K562 (cell line): ENCODE results near the gene COL11A2. TPM values are rescaled to one million over a fixed set of nuclear protein-coding genes. Genes with fewer than 3 reads are reported as not detected.
A peak's percentile ranks its signal among the peaks of the same experiment; 100 is the strongest.

Source experiments
- ATAC-seq: fragments of 200-7000 bp; cut with Tn5 transposase; 3 replicates; pipeline ENCODE4 v1.9.1; 2020; ENCODE audit warnings: moderate library complexity
- BruUV-seq: library from RNA; stranded (reverse); fragments of 400-500 nt; replicated peaks from 2 replicates; lab custom pipeline; 2021; lab: Mats Ljungman, UMichigan
- CTCF ChIA-PET: fragments of 300-600 bp; formaldehyde crosslinking; extraction: SDS; loops from one replicate; lab custom pipeline; 2021; ENCODE audit warnings: low intra/inter-chr PET ratio; lab: Yijun Ruan, JAX
- POLR2A ChIA-PET: fragments of 300-600, 350-650 bp; sonication (Branson Sonifier 250); formaldehyde crosslinking; extraction: SDS; loops from one replicate; lab custom pipeline; 2021; ENCODE audit warnings: antibody characterized with exemption, inconsistent platforms; lab: Yijun Ruan, JAX
- DNase-seq, 4 experiments: peaks; one replicate each; pipeline versions ENCODE4 v3.0.0 to v3.0.0-alpha.2; 2011 to 2018; ENCODE audit warnings: low spot score in 3 of 4, mixed read lengths in 3 of 4; ENCODE audit errors: extremely low read depth in 1 of 4
- FAIRE-seq: peaks from 2 replicates; lab custom pipeline; 2011; peaks lifted over from hg19 to GRCh38; lab: Jason Lieb, UNC
- H2AFZ ChIP-seq: 2 replicates; pipeline ENCODE4 v1.6.0; 2011; ENCODE audit warnings: low read depth, low read length, control low read depth, inconsistent platforms
- H3K27ac ChIP-seq: fragments of 200-600 bp; 3 replicates; pipeline ENCODE4 v1.8.0; 2011; ENCODE audit warnings: low read depth, mild to moderate bottlenecking, control low read depth, inconsistent platforms, low read length, moderate library complexity, mixed read lengths; ENCODE audit errors: extremely low read depth
- H3K27me3 ChIP-seq, 2 experiments: fragments of 300-600 bp in 1 of 2; 2 replicates in 1 of 2; 3 replicates in 1 of 2; pipeline versions ENCODE4 v1.6.0 to v1.8.0; 2011; ENCODE audit warnings: inconsistent platforms in 2 of 2, low read length in 2 of 2, mild to moderate bottlenecking in 1 of 2, mixed read lengths in 1 of 2, moderate library complexity in 1 of 2; ENCODE audit not compliant: control insufficient read depth in 2 of 2, insufficient read depth in 2 of 2
- H3K36me3 ChIP-seq: fragments of 300-600 bp; 3 replicates; pipeline ENCODE4 v1.8.0; 2011; ENCODE audit warnings: mild to moderate bottlenecking, low read length, inconsistent platforms; ENCODE audit not compliant: control insufficient read depth, insufficient read depth
- H3K4me1 ChIP-seq, 2 experiments: fragments of 200-600 bp in 1 of 2; replicated peaks in 1 of 2; 2 replicates in 1 of 2; 3 replicates in 1 of 2; pipeline versions ENCODE4 v1.5.1 to v1.8.0; 2011; ENCODE audit warnings: inconsistent platforms in 2 of 2, low read length in 2 of 2, mild to moderate bottlenecking in 1 of 2, mixed read lengths in 1 of 2, moderate library complexity in 1 of 2; ENCODE audit not compliant: control insufficient read depth in 2 of 2, insufficient read depth in 2 of 2
- H3K4me2 ChIP-seq: 2 replicates; pipeline ENCODE4 v1.6.1; 2011; ENCODE audit warnings: low read length, control low read depth, inconsistent platforms, mixed read lengths; ENCODE audit not compliant: insufficient read depth
- H3K4me3 ChIP-seq: fragments of 200-600 bp; sonication (generic), shearing (Covaris generic); 2 replicates; pipeline ENCODE4 v1.5.1; 2016; ENCODE audit warnings: control low read depth, inconsistent platforms
- H3K79me2 ChIP-seq: fragments of 200-600 bp; 3 replicates; pipeline ENCODE4 v1.8.0; 2011; ENCODE audit warnings: low read length, inconsistent platforms; ENCODE audit not compliant: control insufficient read depth, insufficient read depth
- H3K9ac ChIP-seq, 2 experiments: 2 replicates each; pipeline versions ENCODE4 v1.6.0 to v1.6.1; 2011; ENCODE audit warnings: low read depth in 2 of 2, low read length in 2 of 2, control low read depth in 1 of 2, inconsistent platforms in 1 of 2, mild to moderate bottlenecking in 1 of 2, mixed read lengths in 1 of 2; ENCODE audit not compliant: insufficient read depth in 1 of 2
- H3K9me1 ChIP-seq: one replicate; pipeline ENCODE4 v1.6.0; 2011; ENCODE audit warnings: inconsistent platforms, mild to moderate bottlenecking, low read length, moderate library complexity; ENCODE audit not compliant: control insufficient read depth, insufficient read depth
- H3K9me3 ChIP-seq: replicated peaks from 2 replicates; pipeline ENCODE4 v1.5.1; 2011; ENCODE audit warnings: low read depth, low read length, inconsistent platforms; ENCODE audit not compliant: control insufficient read depth, insufficient read depth
- H4K20me1 ChIP-seq: replicated peaks from 2 replicates; pipeline ENCODE4 v1.6.1; 2011; ENCODE audit warnings: low read length, inconsistent platforms, mixed read lengths; ENCODE audit not compliant: control insufficient read depth, insufficient read depth
- ELF4 ChIP-seq: fragments of 450-650 bp; formaldehyde crosslinking; IDR thresholded peaks from 2 replicates; pipeline ENCODE4 v1.4.0; 2022; ENCODE audit warnings: missing genetic modification characterization
- ELK1 ChIP-seq: sonication (generic); formaldehyde crosslinking; IDR thresholded peaks from 2 replicates; pipeline ENCODE4 v1.8.1; 2022; ENCODE audit warnings: missing genetic modification reagents
- HSF4 ChIP-seq: fragments of 250-450 bp; sonication (Bioruptor Pico); IDR thresholded peaks from 2 replicates; pipeline ENCODE4 v2.1.2; 2022; ENCODE audit warnings: mild to moderate bottlenecking, moderate library complexity, borderline replicate concordance
- XRCC5 ChIP-seq: fragments of 200-400 bp; formaldehyde crosslinking; IDR thresholded peaks from 2 replicates; pipeline ENCODE4 v1.6.1; 2017; ENCODE audit warnings: low read depth, mild to moderate bottlenecking, low read length
- YBX1 ChIP-seq: fragments of 450-650 bp; IDR thresholded peaks from 2 replicates; pipeline ENCODE4 v1.7.1; 2016; ENCODE audit warnings: mild to moderate bottlenecking
- ZBTB7A ChIP-seq: IDR thresholded peaks from 2 replicates; pipeline ENCODE4 v1.6.1; 2011; ENCODE audit warnings: low read depth, mild to moderate bottlenecking, low read length, moderate library complexity, borderline replicate concordance; ENCODE audit not compliant: control insufficient read depth
- ZKSCAN8 ChIP-seq: fragments of 200-800 bp; sonication (Bioruptor generic); IDR thresholded peaks from 2 replicates; pipeline ENCODE4 v1.6.1; 2016; ENCODE audit warnings: missing genetic modification characterization, missing compliant biosample characterization
- ZNF239 ChIP-seq: fragments of 250-450 bp; sonication (Bioruptor Pico); IDR thresholded peaks from 2 replicates; pipeline ENCODE4 v1.4.0; 2020; ENCODE audit warnings: mild to moderate bottlenecking
- ZNF780A ChIP-seq: fragments of 250-450 bp; sonication (Bioruptor Pico); IDR thresholded peaks from 2 replicates; pipeline ENCODE4 v1.5.0; 2021; ENCODE audit warnings: mild to moderate bottlenecking
- ZNF79 ChIP-seq: fragments of 250-450 bp; sonication (Bioruptor Pico); IDR thresholded peaks from 2 replicates; pipeline ENCODE4 v1.4.0; 2020; ENCODE audit warnings: low read depth, mild to moderate bottlenecking, moderate library complexity
- WGBS: fragments of 100-300 bp; shearing (Covaris generic); methylation state at CpG from one replicate; pipeline ENCODE4 v1.1.6; 2016; ENCODE audit warnings: low coverage, mixed read lengths; ENCODE audit not compliant: insufficient coverage; ENCODE audit errors: missing lambda C conversion rate; 5-methylcytosine and 5-hydroxymethylcytosine counted together
- in situ Hi-C: fragments of 300-500 bp; cut with MboI; formaldehyde crosslinking; loops from 4 replicates; pipeline ENCODE4 v1.15.0; 2018; ENCODE audit warnings: inconsistent platforms, mixed read lengths
- intact Hi-C: fragments of 100-400 bp; cut with micrococcal nuclease; formaldehyde crosslinking; loops from 2 replicates; pipeline ENCODE4 v1.14.2; 2022
- polyA plus RNA-seq, 8 experiments: library from polyadenylated mRNA; depleted of rRNA in 4 of 8; stranded (reverse) in 5 of 8; unstranded in 3 of 8; fragments of >200 nt; fragmentation: Nextera tagmentation in 2 of 8; fragmentation: Illumina TruSeq in 1 of 8; extraction: Ambion mirVana in 2 of 8; extraction: Trizol in 1 of 8; gene quantifications; 2 replicates each; pipeline versions ENCODE4 v1.2.1 to v1.2.3, GENCODE V29; 2011 to 2014; ENCODE audit warnings: inconsistent platforms in 1 of 8, missing spikeins in 1 of 8
- total RNA-seq, 7 experiments: library from RNA; depleted of rRNA in 6 of 7; stranded (reverse); fragments of >200 nt in 6 of 7; fragmentation: Illumina TruSeq in 2 of 7; extraction: Trizol in 2 of 7; gene quantifications; 2 replicates each; pipeline versions ENCODE4 v1.2.1 to v1.2.3, GENCODE V29; 2011 to 2021; ENCODE audit warnings: low replicate concordance in 1 of 7
- TF ChIP-seq, protein P1 (sequence below): fragments of 250-450 bp; sonication (Bioruptor Pico); IDR thresholded peaks from 2 replicates; pipeline ENCODE4 v1.4.0; 2020; ENCODE audit warnings: mild to moderate bottlenecking, moderate library complexity

Gene COL11A2
- total and polyA plus RNA-seq, 9 of the 15 experiments (the other 6 are each of a cell fraction or from before 2014, with no cell fraction given): 0.04 to 0.35 (median 0.09) TPM; not detected in 1

- CTCF ChIA-PET: no interaction called here
- no TSS peak for BruUV-seq
- FAIRE-seq (no peak), DNase-seq (peak in 3 of 4 experiments; percentile 5 to 6 (median 5))
- H3K27me3 ChIP-seq: peaks cover 7 to 15% of the 10 kb centered on the region in 2 experiments; a peak in 4 of 5 replicates
- TF ChIP-seq ZNF79 (CRISPR knock-in tag) (no peak), XRCC5 (no peak), ZBTB7A (no peak), ELF4 (CRISPR knock-in tag) (no peak), ZNF239 (CRISPR knock-in tag) (no peak), ELK1 (CRISPR knock-in tag) (no peak), HSF4 (CRISPR knock-in tag) (no peak), ZNF780A (CRISPR knock-in tag) (no peak), YBX1 (no peak), ZKSCAN8 (CRISPR knock-in tag) (no peak)
- TF ChIP-seq, protein P1, sequence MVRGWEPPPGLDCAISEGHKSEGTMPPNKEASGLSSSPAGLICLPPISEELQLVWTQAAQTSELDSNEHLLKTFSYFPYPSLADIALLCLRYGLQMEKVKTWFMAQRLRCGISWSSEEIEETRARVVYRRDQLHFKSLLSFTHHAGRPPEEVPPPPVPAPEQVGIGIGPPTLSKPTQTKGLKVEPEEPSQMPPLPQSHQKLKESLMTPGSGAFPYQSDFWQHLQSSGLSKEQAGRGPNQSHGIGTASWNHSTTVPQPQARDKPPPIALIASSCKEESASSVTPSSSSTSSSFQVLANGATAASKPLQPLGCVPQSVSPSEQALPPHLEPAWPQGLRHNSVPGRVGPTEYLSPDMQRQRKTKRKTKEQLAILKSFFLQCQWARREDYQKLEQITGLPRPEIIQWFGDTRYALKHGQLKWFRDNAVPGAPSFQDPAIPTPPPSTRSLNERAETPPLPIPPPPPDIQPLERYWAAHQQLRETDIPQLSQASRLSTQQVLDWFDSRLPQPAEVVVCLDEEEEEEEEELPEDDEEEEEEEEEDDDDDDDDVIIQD (CRISPR knock-in tag): no peak
- TF ChIP-seq, all 486 proteins: peak for 0
- H4K20me1 ChIP-seq: no peaks in the 10 kb centered on the region
- no peak overlapping the region for H3K27ac ChIP-seq
- in situ Hi-C loops (no loop called here), intact Hi-C loops (no loop called here)
- no peak overlapping the region for H3K4me3 ChIP-seq
- H3K36me3 ChIP-seq: no peaks in the 10 kb centered on the region
- WGBS: 8% methylated on average over 3 of the region's 3 CpGs
- ATAC-seq: no peak
- H3K9me1 ChIP-seq: no peaks in the 10 kb centered on the region
- peaks cover 0 to 22% of the 10 kb centered on the region in 2 experiments; a peak in 2 of 5 replicates for H3K4me1 ChIP-seq
- no peaks in the 10 kb centered on the region for H3K9me3 ChIP-seq
- H3K79me2 ChIP-seq: no peaks in the 10 kb centered on the region
- no peak overlapping the region for H3K4me2 ChIP-seq
- POLR2A ChIA-PET: interaction anchor here (2.2 kb wide), 1 partner anchor 8 kb away, joined by 12 read pairs; the partner anchor contains the start of gene RING1
- H3K9ac ChIP-seq: no peak overlapping the region
- no peak overlapping the region for H2AFZ ChIP-seq
Measured at GRCh38 chr6:33217681-33218080, 25.4 kb upstream of the COL11A2 start.
